ENCODE results near the gene CDH1.

The CDH1 gene

GRCh38 chr16:68751160-68751559 lies 14.1 kb downstream of the CDH1 start:
- TF ChIP-seq CTCF (IDR thresholded peaks at IDR 0.05; ENCODE audit: low read depth, low read length), result no peak
- H3K4me3 ChIP-seq (ENCODE audit: low read depth, low read length), result no peak overlapping the region

GRCh38 chr16:68752602-68753001 lies 15.5 kb downstream of the CDH1 start:
- TF ChIP-seq CTCF (IDR thresholded peaks at IDR 0.05; ENCODE audit: low read depth, low read length), result no peak
- no peak overlapping the region for H3K4me3 ChIP-seq (ENCODE audit: low read depth, low read length)

DNA sequence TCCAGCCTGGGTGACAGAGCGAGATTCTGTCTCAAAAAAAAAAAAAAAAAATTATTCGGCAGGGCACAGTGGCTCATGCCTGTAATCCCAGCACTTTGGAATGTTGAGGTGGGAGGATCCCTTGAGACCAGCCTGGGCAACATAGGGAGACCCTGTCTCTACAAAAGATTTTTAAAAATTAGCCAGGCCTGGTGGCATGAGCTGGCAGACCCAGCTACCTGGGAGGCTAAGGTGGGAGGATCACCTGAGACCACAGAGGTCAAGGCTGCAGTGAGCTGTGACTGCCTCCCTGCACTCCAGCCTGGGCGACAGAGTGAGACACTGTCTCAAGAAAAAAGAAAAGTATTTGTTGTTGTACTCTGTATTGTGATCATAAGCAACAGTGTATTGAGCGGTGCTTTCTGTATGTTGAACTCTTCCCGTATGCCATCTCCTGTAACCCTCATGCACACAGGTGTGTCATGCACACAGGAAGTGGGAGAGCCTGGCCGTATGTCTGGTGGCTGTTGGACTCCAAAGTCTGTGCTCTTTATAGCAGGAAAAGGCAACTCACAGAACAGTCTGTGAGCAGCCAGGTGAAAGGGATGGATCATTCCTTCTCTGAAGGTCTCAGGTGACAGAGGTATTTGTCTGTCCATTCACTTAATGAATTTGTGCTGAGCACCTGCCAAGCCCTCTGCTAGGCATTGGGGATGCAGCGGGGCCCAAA lies 17.1 kb downstream of the CDH1 start:
- no peak for TF ChIP-seq CTCF (IDR thresholded peaks at IDR 0.05; ENCODE audit: low read depth, low read length)
- no peak overlapping the region for H3K4me3 ChIP-seq (ENCODE audit: low read depth, low read length)

- no peak for TF ChIP-seq CTCF (IDR thresholded peaks at IDR 0.05; ENCODE audit: low read depth, low read length)
- H3K4me3 ChIP-seq (ENCODE audit: low read depth, low read length), result no peak overlapping the region
Measured at GRCh38 chr16:68756239-68756915, 19.3 kb downstream of the CDH1 start.

DNA sequence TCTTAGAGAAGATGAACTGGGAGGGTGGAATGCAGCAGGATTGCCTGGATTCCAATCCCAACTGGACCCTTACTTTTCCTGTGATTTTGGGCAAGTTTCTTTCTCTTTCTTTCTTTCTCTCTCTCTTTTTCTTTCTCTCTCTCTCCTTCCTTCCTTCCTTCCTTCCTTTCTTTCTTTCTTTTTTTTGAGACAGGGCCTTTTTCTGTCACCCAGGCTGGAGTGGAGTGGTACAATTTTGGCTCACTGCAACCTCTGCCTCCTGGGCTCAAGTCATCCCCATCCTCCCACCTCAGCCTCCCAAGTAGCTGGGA lies 20.5 kb downstream of the CDH1 start:
- H3K4me3 ChIP-seq (ENCODE audit: low read depth, low read length), result no peak overlapping the region
- TF ChIP-seq CTCF (IDR thresholded peaks at IDR 0.05; ENCODE audit: low read depth, low read length), result no peak

DNA sequence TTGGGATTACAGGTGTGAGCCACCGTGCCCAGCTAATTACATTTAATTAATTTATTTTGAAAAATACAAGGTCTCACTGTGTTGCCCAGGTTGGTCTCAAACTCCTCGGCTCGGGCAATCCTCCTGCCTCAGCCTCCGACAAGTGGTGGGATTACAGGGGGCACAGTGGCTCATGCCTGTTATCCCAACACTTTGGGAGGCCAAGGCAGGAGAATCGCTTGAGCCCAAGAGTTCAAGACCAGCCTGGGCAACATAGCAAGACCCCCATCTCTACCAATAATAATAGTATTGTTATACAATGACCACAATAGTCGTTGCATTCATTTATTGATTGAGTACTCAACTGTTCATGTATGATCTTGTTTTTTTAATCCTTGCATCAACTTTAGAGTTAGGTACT lies 22.0 kb downstream of the CDH1 start:
- TF ChIP-seq CTCF (IDR thresholded peaks at IDR 0.05; ENCODE audit: low read depth, low read length), result no peak
- no peak overlapping the region for H3K4me3 ChIP-seq (ENCODE audit: low read depth, low read length)

DNA sequence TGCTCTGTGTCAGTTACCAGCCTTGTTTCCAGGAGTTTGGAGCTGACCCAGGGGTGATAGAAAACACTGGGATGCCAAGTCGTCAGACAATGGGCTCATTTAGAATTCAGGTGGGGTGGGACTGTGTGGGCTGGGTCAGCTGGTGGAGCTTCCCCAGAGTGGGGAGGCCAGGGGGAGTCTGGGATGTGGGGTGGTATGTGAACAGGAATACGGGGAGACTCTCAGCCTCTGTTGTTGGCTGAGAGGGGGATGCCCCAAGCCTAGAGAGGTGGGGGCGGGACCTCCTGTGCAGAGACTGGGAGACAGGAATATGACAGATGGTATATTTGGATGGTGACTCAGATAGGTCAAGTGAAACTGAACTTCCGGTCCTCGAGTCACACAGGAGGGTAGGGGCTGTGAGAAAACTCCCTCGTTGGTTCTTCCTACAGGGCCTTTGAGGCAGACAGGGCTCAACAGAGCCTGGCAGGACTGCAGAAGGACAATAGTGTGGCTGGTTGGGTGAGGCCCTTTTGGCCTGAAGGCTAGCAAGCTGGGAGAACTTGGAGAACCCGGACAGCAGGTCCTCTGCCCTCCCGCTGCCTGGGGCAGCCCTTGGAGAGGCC lies 23.7 kb downstream of the CDH1 start:
- no peak overlapping the region for H3K4me3 ChIP-seq (ENCODE audit: low read depth, low read length)
- no peak for TF ChIP-seq CTCF (IDR thresholded peaks at IDR 0.05; ENCODE audit: low read depth, low read length)
